HG03159 (cell line): ENCODE data around the gene PPP2R2D.
"Not testable (repeated sequence)": the region's sequence is repeated elsewhere in the genome, so short reads cannot be mapped to it uniquely, and the experiment has no call there.

Experiments
- ATAC-seq: cut with Tn5 transposase; IDR thresholded peaks from one replicate; pipeline ENCODE4 v1.9.1; 2021; ENCODE audit warnings: mild to moderate bottlenecking, moderate library complexity; ENCODE audit not compliant: unreplicated experiment

The PPP2R2D gene

DNA sequence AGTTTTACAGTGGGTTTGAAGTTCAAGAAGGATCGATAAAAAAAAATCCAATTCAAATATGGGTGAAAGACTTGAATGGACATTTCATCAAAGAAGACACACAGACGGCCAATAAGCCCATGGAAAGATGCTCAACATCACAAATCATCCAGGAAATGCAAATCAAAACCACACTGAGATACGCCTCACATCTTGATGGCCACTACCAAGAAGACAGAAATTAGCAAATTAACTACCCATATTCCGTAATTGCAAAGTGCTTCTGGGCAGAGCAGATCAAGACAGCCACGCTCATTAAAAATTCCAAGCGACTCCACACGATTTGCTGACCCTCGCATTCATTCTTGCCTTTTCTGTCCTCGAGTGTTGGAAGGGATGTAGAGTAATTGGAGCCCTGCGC is 34.1 kb upstream of the PPP2R2D start:
- ATAC-seq, result no peak

DNA sequence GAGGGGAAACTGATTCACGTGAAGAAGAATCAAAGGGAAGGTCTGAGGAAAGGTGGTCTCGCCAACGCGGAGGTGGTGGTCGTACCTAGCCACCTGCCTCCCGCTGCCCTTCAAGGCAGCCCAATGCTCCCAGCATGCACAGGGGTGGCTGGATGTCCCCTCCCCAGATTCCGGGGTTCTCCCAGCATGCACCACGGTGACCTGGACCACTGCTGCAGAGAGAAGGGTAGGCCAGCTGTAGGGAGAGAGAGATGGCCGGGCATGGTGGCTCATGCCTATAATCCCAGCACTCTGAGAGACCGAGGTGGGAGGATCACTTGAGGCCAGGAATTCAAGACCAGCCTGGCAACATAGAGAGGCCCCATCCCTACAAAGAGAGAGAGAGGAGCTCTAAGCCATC is 32.4 kb upstream of the PPP2R2D start:
- ATAC-seq, result no peak

DNA sequence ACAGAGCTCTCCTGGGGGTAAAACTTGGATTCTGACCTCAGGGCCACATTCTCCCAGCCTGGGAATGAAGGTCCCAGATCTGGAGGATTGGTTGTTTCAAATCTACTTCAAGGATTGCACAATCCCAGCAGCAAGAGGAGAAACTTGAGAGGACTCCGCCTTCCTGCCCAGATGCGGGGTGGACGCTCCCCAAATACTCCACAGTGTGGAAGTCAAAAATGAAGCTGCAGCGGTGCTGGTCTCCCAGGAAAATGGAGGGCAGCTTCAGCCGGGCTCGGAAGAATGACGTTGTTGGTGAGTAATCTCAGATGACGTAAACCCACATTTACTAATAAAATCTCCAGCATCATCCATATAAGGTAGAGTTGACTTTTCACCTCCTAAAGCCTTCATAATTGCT is 31.5 kb upstream of the PPP2R2D start:
- ATAC-seq, result no peak

DNA sequence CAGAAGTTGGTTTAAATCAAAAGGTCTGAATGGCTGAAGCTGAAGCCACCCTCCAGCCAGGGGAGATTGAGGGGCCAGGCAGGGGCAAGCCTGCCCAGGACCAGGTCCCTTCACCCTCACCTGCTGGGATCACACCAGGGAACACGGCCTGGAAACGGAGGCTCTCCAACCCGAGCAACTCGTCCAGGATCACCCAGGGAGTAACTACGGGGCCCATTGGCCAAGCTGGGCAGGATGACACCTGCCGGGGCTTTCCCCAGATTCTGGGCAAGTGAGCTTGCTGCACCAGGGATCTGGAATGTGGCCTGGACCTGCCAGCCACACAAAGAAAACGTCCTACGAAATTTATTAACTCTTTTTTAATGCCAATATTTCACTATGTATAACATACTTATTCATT is 30.4 kb upstream of the PPP2R2D start:
- no peak for ATAC-seq

DNA sequence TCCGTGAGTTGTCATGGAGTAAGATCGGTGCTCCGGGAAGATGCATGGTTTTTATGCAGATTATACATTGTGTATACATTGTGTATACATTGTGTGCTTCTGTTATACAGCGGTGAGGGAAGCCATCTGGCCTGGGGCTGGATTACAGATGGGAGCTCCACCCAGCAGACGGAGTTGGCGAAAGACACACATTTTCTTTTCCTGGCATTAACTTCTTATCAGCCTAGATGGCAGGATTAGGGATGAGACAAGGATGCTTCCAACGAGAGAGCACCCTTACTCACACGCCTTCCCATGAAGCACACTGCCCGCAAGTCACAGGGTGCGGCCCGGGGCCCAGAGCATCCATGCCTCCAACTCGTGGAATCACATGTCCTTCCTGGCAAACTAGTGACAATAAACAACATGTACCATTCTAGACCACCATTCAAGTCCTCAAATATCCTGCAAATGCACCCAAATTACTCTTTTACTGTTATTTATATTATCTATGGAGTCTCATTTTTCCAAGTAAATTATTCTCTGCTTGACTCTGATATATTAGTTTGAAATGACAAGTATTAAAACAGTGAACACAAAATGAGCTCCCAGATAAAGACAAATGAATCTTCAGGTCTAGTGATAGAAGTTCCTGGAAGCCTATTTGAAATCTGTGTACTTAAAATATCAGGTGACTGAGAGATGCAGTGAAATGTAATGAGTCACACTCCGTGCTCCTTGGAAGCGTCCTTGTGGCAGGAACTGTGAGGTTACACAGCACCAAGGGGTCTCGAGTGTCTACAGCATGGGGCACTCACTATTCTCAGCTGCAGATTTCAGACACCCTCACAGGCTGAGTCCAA is 29.8 kb upstream of the PPP2R2D start:
- ATAC-seq, result no peak

DNA sequence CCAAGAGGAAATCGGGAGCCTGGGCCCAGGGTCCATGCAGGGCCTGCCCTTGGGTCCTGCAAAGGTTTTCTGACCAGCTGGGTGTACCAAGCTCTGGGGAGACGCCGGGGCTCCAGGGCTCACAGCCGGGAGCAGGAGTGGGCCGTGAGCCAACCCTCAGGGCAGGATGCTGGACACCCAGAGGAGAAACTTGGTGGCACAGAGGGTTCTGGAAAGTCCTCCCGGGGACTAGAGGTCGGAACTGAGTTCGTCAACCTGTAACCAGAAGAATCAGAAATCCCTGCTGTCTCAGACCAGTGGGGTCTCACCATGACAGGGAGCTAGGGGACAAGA is 29.2 kb upstream of the PPP2R2D start:
- ATAC-seq, result no peak

DNA sequence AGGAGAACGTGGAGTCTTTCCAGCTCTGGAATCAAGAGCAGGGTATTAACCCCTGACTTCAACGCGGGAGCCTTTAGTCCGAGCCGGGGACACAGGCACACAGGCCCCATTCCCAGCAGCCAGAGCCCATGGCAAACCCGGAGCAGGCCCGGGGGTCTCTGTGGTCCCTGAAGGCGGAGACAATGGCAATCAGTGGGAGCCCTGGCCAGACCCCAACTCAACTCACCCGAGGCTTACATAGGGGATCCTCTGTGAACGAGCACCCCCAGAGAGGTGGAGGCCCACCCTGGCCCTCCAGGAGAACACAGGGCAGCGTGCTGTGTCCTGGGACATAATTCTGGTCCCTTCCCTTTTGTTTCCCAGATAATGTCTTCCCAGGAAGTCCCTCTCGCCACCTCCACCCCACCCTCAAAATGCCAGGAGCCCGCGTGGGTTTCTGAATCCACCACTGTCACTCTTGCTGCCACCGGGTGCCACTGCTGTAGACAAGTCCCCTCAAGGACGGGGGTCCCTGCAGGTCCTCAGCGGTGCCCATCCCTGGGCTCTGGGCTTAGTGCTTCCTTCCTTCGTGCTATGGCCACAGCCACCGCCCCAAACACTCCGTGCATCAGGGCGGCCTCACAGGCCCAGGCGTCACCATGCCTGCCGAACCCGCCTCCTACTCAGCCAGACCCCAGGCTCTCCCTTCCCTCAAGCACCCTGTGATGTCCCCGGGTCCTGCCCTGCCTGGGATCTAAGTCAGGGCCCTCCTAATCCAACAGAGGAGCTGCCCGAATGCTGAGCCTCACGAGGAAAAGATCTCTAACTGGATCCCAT is 28.6 kb upstream of the PPP2R2D start:
- ATAC-seq, result no peak

DNA sequence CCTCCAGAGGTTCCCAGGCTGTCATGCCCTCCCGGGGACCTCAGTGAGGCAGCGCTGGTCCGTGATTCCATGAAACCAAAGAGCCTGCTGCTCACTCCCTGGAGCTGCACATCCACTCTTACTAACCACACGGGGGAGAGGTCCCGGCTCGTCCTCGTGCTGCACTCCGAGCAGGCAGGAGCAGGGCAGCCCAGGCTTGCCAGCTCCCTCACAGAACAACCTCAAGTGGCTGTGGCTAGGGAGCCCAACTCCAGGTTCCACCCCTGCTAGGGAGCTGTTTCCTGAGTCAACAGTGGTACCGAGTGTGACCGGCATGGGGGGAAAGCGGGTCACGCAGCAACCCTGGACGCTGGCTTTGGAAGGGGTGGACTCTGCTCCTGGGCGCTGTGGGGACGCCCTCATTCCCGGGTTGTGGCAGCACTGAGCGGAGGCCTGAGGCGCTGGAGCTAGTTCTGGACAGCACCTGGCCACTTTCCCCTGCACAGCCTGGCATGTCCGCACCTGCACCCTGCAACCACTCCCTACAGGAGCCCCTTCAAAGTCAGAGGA is 27.9 kb upstream of the PPP2R2D start:
- ATAC-seq, result no peak

DNA sequence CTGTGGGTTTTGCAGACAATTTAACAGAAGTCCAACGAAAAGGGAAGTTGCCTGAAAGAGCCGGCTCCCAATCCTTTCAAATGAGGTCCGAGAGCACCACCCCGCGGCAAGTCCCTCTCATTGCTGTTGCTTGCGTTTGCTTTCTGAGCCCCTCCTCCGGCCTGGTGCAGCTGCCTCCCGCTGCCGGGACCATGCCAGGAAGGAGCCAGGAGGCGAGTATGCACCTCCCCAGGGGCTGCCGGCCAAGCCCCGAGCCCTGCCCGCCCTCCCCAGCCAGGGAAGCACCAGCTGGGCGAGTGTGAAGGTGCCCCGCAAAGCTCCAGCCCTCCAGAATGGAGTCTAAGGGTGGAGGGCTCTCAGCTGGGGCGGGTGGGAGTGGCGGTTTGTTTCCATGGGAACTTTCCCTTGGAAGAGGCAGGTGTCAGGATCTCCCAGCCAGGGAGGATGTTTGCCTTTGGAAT is 25.8 kb upstream of the PPP2R2D start:
- peak; percentile 86 for ATAC-seq

DNA sequence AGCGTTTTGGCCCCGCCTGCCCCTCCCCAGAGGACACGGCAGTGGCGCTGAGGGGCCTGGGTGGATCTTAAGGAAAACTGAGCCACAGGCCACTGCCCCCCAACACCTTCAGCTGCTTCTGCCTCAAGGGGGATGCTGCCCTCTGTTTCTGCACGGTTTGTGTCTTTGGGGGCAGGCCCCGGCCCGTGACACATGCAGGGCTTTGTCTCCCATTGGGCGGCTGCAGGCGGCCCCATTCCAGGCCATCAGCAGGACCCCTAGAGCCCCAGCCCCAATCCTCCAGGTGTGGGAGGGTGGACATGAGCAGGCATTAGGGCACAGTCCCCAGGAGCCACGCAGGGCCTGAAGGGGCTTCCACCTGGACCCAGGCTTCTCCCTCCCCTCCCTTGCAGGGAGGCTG is 25.3 kb upstream of the PPP2R2D start:
- ATAC-seq, result no peak

DNA sequence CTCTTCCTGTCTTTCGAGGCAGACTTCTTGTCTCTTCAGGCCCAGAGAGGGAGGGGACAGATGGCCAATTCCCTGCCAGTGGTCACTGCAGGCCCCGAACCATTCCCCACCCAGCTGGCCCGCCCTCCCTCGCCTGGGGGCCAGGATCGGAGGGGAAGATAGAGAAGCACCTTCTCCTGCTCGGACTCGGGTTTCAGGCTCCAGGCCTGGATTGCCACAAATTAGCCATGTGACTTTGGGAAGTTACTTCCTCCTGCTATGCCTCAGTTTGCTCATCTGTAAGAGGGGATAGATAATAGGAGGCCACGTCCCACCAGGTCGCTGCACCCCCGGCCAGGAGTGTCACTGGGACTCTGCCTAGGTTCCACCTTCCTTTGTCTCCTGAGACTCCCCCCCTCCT is 24.8 kb upstream of the PPP2R2D start:
- no peak for ATAC-seq

DNA sequence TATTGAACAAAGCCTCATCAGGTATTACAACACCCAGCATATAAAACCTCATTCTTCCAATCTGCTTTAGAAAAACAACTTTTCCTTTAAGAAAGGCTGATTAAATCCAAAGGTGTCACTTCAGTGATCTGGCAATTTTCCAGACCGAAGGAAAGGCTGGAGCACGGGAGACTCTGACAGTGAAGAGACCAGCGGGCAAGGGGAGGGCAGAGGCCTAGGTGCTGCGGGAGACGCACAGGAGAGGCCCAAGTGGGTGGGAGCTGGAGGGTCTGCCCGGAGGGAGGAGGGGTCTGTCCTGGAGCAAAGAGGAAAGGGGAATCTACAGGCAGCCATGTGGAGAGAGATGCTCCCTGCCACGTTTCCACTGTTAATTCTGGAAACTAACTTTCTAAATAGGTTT is 24.3 kb upstream of the PPP2R2D start:
- ATAC-seq, result no peak

DNA sequence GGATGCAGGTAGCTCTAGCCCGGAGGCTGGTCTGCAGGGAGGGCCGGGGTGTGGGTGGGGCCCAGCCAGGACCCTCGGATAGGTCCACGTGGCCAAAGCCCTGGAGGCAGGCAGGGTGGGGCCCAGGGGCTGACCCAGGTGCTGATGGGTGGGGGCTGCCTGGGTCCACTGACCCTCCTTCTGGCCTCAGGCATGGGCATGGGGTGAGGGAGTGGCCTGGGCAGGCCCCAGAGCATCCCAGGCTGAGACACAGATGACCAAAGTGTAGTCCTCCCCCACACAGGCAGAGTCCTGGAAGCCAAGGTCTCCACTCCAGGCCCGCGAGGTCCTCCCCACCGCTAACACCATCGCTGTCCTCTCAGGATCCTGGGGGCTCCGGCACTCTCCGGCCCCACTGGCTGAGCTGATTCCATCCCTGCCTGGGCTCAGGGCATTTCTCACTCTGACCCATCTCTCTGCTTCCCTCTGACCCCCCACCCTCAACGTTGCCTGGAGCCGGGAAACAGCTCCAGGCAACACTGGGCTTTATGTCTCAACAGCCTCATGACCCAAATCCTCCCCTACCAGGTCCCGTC is 20.7 kb upstream of the PPP2R2D start:
- ATAC-seq, result no peak

DNA sequence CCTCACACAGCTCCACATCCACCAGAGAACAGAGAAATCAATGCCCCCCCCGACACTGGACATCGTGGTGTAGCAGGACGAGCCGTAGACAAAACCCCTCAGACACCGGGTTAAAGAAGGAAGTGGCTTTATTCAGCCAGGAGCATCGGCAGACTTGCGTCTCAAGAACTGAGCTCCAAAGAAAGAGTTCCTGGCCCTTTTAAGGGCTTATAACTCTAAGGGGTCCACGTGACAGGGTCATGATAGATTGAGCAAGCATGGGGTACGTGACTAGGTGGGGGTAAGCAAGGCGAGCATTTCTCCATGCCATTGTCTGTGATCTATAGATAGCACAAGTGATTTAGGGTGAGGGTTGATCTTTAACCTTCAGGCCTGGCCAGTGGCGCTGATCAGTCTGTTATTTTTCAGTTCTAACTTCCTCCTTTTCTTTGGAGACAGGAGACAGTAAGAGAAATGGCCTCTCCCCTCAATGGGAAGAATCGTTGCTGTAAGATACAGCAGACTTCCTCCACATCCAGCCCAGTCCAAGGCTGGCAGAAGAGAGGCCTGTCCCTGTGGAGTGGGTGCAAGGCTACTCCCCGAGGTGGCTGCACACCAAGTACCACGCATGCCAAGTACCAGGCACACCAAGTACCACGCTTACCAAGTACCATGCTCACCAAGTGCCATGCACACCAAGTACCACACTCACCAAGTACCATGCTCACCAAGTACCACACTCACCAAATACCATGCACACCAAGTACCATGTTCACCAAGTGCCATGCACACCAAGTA is 19.5 kb upstream of the PPP2R2D start:
- ATAC-seq, result no peak

DNA sequence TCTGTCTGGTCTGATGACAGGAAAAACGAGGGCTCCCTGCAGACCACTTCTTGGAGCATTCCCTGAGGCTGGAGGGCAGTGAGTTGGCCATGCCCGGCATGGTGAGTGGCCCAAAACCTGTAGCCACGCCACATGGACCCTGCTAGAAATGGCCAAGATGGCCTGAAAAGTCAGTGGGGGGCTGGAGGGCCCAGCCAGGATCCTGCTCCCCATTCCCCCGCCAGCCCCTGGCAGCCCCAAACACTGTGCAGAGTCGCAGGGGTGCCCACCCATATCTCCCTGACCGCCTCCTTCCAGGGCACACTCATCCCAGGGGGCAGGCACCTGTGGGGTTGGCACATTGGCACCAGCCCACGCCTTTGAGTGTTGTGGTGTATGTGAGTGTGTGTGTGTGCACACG is 18.7 kb upstream of the PPP2R2D start:
- ATAC-seq, result no peak

DNA sequence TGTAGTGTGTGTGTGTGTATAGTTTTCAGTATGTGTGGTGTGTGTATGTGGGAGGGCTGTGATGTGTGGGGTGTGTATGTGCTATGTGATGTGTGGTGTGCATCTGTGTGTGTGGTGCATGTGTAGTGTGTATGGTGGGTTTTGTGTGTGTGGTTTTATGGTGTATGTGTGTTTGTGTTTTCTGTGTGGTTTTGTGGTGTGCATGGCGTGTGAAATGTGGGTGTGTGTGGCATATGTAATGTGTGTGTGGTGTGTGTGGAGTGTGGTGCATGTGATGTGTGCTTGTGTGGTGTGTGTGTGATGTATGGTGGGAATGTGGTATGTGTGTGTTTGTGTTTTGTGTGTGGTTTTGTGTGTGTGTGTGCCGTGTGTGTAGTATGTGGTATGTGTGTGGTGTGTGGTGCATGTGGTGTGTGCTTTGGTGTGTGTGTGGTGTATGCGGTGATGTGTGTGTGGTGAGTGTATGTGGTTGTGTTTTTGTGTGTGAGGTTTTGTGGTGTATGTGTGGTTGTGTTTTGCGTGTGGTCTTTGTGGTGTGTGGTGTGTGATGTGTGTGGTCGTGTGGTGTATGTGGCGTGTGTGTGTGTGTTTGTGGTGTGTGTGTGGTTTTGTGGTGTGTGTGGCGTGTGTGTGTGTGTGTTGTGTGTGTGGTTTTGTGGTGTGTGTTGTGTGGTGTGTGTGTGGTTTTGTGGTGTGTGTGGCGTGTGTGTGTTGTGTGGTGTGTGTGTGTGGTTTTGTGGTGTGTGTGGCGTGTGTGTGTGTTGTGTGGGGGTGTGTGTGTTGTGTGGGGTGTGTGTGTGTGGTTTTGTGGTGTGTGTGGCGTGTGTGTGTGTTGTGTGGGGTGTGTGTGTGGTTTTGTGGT is 18.0 kb upstream of the PPP2R2D start:
- ATAC-seq, result no peak

DNA sequence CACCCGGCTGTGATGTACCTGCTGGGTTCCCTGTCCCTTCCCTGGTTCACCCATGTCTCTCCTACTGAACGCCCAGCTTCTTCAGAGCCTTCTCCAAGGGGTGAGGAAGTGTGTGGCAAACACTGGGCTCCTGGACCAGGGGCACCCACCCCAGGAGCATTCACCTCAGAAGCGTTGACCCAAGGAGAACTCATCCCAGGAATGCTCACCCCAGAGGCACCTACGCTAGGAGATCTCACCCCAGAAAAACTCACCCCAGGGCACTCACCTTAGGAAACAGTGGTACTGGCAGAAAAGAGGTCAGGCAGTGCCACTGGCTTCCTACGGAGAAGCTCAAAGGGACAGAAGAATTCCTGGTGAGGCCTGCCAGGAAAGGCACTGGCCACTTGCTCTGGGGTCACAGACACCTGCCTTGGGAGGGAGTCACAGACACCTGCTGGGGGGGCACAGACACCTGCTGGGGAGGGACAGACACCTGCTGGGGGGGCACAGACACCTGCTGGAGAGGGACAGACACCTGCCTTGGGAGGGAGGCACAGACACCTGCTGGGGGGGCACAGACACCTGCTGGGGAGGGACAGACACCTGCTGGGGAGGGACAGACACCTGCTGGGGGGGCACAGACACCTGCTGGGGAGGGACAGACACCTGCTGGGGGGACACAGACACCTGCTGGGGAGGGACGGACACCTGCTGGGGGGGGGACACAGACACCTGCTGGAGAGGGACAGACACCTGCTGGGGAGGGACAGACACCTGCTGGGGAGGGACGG is 17.0 kb upstream of the PPP2R2D start:
- not testable (repeated sequence) for ATAC-seq

DNA sequence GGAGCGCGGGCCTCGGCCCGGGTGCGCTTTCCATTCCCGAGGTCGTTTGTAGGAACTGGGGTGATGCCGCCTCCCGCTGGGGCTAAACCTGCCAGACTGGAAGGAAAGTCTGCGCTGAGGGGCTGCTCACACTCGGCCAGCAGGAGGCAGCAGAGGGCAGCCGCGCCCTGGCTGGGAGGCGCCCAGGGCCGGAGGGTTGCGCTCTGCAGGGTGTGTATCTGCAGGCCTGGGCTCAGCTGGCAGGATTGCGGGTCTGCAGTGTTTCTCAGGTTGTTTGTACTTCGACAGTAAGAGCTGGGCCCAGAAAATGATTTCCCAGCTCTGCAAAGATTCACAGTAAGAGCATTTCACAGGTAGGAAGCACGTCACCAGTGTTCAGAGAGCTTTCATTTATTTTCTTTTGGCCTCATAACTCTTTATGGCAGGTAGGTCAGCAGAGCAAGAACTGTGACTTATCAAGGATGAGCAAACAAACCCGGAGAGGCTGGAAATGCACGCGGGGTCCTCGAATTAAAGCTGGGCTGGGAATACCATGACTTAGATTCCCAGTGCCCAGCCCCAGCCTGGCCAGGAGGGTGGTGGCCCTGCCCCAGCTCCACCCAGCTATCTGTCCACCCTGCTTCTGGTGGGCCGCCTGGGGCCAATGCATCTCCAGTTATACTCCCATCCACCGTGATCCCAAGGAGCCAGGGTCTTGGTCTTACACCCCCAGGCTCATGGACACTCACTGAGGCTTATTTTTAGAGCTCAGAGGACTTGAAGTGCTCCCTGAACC is 15.2 kb upstream of the PPP2R2D start:
- ATAC-seq, result peak; percentile 90
